HG03457 (cell line): ENCODE results near the gene CPZ.

Experiments used
- ATAC-seq: cut with Tn5 transposase; IDR thresholded peaks from one replicate; pipeline ENCODE4 v1.9.1; 2021; ENCODE audit warnings: moderate number of reproducible peaks; ENCODE audit not compliant: unreplicated experiment

The CPZ gene

DNA sequence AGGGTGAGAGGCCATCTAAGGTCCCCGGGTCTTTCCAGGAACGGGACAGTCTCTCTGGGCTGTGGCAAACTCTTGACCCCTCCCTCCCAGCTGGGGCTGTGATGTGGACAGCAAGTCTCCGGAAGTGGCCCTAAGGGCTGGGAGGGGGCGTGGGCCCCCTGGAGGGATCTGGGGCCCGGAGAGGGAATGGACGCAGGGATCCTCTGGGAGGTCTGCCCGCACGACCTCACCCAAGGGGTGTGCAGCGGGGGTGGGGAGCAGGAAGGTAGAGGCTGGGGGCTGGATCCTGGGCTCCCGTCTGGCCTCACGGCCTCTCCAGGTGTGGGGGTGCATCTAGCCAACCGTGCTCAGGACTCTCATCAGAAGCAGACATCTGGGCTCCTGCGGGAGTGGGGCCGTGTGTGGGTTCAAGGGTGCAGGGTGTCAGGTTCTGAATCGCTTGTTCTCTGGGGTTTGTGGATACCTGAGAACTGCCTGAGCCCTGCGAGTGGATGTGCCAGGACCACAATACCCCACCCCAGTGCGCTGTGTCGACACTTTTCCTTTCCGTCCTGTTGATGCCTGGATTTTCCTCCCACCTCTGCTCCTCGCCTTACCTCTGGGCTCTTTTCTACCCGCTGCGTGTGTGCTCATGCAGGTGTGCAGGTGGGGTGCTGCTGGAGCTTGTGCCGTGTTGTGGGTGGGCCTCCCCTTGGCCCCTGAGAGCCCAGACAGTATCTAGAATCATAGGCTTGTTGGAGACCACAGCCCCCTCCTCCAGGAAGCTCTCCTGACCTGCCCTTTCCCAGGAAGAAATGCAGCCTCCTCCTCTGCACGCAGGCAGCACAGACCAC, 915 bp downstream of the CPZ start:
- ATAC-seq = no peak

DNA sequence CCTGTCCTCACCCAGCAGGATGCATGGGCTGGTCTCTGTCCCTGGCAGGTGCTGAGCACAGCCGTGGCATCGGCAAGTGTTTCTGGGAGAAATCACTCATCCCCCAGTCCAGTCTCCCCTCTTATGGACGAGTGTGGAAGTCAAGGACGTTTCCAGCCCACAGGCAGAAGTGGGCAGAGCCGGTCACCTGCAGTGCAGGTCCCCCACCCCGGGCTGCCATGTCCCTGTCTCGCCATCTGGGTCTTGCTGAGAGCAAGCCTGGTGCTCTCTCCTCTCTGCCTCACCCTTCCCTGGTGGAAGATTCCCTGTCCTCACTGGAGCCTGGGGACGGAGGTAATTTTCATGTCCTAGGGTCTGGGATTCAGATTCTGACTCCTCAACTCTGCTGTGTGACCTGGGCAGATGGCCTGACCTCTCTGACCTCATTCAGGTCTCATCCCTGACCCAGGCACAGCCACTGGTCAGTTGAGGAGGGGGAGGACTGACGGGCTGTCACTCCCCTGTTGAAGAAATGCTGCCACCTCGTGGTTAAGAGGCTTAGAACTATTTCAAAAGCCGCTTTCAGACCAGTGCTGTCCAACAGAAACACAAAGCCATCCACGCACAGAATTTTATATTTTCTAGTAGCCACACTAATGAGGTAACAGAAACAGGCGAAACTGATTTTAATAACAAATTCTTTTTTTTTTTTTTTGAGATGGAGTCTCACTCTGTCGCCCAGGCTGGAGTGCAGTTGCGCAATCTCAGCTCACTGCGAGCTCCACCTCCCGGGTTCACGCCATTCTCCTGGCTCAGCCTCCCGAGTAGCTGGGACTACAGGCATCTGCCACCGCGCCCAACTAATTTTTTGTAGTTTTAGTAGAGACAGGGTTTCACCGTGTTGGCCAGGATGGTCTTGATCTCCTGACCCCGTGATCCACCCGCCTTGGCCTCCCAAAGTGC, 1.8 kb downstream of the CPZ start:
- ATAC-seq = no peak

DNA sequence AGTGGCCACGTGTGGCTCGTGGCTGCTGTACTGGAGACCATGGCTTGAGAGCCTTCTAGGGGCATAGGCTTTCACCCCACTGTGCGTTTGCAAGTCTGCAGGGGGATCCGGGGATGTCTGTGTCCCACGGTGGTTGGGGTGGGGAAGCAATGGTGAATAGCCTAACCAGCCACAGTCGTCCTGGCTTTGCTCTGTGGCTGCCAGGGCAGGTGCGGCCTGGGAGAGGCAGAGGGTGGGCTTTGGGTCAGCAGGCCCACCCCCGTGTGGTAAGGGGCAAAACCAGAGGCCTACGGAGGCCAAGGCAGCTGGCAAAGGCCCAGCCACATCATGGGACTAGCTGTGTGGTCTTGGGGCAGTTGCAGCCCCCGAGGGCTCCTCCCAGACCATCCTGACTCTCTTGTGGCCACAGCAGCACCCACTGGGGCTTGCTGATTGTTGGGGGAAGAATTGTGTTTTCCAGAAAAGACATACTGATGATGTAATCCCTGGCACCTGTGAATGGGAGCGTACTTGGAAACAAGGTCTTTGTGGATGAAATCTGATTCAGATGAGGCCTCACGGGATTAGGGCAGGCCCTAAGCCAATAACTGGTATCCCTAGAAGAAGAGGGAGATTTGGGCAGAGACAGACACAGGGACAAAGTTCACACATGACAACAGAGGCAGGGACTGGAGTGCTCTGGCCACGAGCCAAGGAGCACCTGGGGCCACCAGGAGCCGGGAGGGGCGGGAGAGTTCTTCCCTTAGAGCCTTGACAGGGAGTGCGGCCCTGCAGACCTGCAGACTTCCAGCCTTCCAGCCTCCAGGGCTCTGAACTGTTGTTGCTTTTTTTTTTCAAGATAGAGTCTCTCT, 2.9 kb downstream of the CPZ start:
- ATAC-seq = no peak

DNA sequence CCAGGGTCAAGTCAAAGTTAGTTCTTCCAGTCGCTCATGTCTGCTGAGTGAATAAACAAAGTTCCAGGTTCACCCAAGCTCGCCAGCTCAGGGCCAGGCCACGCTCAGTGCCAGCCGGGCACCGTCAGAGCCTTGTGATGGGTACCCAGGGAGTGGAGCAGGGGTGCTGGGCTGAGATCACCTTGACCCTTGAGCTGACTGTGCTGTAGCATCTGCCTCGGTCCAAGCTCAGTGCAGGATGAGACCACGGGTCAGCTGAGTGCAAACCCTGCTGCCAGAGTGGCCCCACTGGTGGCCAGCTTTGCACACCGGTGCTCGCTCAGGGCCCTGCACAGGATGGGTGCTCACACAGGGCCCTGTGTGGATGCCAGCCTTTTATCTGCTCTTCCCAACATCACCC, 4.3 kb downstream of the CPZ start:
- no peak for ATAC-seq

DNA sequence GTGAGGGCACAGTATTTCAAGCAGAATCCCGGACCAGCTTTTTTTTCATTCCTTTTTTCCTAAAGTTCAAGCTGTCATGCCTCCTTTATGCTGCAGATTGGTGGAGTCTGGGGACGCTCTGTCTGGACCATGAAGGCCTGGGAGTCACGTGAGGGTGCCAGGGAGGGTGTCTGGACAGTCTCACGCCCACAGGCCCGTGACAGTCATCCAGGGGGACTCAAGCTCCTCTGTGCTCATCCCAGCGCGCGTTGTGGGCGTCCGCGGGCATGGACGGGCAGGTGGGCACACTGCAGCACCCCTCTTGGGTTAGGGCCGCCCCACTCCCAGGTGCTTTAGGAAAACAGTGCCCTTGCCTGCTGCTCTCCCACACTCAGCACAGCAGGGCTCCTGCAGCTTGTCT, 4.8 kb downstream of the CPZ start:
- no peak for ATAC-seq

DNA sequence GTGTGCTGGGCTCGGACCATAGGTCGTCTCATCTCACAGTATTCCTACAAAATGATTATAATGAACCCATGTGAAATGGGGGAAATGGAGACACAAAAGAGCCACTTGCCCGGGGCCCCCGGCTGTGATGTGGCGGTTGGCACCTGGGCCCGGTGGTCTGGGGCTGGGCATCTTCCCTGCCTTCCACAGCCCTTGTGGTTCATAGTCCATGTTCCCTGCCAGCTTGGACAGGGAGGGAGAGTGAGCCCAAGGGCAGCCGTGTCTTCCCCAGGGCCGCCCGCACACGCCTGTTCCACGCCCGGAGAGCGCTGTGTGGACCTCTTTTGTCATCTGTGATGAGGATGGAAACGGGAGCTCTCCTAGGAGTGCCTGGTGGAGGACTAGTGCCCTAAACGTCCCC, 5.2 kb downstream of the CPZ start:
- no peak for ATAC-seq

DNA sequence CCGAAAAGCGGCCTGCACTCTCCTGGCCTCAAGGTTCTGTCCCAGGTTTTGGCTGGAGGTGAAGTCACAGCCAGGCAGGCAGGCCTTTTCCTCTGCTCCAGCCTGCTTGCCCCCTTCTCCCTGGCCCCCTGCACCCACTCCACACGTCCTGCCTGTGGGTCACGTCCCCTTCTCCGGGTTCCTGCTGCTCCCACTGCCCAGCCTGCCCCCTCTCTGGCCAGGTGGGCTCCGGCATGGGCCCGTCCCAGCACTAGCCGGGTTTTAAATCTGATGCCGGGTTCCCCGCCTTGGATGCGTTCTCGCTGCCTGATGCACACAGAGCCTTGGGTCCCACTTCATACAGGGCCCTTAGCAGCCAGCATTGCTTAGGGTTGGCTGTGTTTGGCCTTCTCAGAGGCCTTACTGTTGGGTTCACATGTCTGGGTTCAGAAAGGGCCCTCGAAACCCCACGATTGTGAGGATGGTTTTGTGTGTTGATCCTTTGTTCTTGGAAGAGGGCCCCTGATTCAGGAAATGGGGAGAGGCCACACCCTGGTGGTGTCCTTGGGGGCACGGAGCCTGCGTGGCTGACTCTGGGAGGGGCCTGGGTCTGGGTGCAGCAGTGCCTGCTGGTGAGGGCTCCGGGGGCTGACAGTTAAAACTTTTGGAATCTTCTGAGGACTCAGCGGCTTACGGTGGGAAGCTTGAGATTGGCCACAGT, 6.0 kb downstream of the CPZ start:
- ATAC-seq = no peak

DNA sequence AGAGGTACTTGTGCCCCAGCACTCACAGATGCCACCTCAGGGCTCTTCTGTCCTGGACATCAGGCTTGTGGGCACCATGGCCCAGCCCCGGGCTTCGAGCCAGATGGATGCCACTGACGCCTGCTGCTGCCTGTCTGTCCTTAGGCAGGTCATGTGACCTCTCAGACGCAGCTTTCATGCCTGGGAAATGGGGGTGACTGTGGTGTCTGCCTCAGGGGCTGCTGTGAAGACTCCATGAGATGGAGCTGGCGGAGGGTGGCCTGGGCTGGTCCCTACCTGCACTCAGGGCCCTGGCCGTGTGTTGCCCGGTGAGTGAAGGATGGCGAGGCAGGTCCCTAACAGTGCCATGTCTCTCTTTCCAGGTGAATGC, 6.5 kb downstream of the CPZ start:
- no peak for ATAC-seq

DNA sequence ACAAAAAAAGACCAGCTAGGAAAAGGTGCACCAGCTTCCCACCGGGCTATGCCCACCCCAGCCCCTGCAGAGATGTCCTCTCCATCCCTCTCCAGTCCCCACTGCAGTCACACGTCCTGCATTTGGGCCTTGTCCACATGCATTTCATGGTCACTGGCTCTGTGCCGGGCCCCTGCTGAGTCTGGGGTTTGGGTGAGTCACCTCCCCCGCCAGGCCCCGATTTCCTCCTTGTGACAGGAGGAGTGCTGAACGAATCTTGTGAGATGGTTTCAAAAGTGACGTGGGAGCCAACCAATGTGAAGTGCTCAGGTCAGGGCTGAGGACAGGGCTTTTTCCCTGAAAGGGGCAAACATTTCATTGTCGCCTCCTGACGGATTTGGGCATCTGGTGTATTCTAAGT, 7.1 kb downstream of the CPZ start:
- ATAC-seq = no peak

DNA sequence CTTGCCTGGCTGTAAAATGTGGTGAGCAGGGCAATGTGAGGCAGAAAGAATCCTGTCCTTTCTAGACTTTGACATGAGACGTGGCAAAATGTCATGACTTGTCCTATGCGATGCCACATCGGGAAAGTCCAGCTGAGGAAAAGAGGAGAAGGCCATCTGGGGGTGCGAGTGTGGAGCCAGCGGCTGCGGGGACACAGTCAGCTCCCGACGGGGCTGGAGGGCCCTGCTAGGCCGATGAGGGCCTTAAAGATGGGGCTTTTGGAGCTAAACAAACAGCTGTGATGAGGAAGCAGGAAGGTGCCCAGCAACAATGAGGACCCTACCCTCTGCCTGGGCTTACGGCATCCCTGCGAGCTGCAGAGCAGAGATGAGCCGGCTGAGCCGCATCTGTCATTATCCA, 7.7 kb downstream of the CPZ start:
- ATAC-seq = no peak

DNA sequence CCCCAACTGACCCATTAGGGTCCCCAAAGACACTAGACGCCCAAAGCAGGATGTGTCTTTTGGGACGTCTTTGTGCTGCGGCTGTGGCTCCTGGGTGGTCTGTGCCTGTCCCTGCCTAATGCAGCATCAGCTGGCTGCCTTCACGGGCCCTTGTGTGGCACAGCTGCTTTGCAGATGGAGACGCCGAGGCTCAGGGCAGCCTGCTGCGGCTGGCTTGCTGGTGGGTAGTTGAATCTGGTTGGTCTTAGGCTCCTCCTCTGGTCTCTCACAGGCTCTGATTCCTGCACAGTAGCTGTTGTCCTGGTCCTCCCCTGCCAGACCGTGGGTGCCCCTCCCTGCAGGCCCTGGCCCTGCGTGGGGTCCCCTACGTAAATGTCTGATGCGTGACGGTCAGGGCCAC, 8.1 kb downstream of the CPZ start:
- ATAC-seq = no peak

DNA sequence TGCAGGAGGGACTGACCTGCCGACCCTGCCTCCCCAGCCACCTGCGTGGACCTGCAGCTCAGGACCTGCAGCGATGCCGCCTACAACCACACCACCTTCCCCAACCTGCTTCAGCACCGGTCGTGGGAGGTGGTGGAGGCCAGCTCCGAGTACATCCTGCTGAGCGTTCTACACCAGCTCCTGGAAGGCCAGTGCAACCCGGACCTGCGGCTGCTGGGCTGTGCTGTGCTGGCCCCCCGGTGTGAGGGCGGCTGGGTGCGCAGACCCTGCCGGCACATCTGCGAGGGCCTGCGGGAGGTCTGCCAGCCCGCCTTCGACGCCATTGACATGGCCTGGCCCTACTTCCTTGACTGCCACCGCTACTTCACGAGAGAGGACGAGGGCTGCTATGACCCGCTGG, 8.5 kb downstream of the CPZ start:
- ATAC-seq = no peak

DNA sequence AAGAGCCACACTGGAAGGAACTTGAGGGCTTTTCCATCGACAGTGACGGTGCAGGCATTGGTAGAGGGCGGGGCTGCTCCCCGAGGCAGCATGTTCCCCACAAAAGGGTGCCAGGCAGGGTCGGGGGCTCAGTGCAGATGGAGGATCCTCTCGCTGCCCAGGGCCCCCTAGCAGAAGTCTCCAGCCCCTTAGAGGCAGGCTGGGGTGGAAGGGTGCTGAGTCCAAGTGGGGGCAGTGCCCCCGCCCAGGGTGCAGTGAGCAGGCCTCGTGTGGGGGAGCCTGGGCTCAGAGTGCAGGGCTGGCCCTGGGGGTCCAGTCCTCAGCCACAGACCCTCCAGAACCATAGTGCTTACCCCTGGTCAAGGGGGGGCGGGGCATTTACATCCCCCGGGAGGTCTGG, 9.0 kb downstream of the CPZ start:
- no peak for ATAC-seq

DNA sequence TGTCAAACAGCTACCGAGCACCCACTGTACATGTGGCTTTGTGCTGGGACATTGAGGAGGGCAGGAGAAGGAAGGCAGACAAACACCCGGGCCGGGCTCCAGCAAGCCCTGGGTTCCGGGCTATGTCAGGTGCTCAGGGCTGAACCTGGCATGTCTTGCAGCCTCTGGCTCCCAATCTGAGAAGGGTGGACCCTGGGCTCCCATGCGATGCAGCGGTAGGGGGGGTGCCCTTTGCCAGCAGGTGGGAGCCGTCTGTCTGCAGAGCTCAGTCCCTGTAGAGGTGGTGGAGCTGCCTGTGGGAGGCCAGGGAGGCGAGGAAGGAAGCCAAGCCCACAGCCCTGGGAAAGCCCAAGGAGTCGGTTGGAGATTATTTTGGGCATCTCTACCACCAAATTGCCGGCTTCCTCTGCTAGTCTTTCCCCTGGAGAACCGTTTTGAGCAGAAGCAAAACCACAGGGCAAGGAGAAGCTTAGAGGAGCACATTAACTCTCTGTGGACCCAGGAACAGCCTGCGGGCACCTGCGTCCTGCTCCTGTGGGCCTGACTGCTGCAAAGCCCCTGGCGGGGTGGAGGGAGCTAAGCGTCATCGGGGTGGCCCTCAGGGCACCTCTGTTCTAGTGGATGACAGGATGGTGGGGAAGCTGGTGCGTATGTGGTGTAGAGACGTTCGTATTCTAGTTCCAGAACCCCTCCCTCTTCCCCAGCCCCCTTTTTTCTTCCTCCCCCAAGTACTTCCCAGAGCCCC, 10.3 kb downstream of the CPZ start:
- no peak for ATAC-seq

DNA sequence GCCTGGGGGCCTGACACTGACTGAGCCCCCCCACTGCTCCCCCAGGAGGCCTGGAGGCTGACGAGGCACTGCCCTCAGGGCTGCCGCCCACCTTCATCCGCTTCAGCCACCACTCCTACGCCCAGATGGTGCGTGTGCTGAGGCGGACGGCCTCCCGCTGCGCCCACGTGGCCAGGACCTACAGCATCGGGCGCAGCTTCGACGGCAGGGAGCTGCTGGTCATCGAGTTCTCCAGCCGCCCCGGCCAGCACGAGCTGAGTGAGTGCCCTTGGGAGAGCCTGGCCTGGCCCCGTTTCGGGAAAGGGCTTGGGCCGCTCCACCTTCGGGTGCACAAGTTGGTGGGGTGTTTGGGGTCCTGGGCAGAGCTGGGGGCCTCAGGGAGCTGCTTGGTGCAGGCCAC, 11.4 kb downstream of the CPZ start:
- ATAC-seq = no peak

DNA sequence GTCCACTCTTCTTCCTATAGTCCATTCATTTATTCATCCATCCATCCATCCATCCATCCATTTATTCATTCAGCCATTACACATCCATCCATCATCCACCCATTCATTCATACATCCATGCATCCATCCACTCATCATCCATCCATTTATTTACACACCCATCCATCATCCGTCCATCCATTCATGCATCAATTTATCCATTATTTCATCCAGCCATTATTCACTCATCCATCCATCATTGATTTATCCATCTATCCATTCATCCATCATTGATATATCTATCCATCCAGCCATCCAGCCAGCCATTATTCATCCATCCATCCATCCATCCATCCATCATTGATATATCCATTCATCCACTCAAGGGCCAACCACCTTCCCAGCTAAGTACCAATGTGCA, 12.7 kb downstream of the CPZ start:
- no peak for ATAC-seq

DNA sequence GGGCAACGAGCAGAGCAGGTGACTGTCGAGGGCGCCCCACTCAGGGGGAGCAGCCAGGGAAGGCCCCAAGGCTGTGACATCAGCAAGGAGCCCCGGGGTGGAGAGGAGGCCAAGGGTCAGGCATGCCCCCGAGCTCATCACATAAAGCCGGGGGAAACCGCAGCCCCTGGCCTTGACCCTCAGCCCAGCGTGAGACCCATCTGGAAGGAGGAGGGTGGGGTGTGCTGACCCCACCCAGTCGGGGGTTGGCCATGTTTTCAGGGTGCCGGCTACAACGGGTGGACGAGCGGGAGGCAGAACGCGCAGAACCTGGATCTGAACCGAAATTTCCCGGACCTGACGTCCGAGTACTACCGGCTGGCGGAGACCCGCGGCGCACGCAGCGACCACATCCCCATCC, 13.9 kb downstream of the CPZ start:
- no peak for ATAC-seq

DNA sequence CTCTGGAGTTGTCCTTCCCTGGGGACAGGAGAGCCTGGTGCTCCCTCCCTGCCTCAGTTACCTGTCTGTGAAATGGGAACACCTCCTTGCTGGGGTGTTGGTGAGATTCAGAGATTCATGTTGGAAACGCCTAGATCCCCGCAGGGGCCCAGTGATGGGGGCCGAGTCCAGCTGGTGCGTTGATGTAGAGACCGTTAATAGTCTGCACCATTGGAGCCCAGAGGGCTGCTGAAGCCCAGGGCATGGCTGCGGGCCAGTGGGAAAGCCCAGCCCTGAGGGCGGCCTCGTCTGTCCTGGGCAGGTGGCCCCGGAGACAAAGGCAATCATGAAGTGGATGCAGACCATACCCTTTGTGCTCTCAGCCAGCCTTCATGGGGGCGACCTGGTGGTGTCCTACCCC, 14.4 kb downstream of the CPZ start:
- ATAC-seq = no peak

DNA sequence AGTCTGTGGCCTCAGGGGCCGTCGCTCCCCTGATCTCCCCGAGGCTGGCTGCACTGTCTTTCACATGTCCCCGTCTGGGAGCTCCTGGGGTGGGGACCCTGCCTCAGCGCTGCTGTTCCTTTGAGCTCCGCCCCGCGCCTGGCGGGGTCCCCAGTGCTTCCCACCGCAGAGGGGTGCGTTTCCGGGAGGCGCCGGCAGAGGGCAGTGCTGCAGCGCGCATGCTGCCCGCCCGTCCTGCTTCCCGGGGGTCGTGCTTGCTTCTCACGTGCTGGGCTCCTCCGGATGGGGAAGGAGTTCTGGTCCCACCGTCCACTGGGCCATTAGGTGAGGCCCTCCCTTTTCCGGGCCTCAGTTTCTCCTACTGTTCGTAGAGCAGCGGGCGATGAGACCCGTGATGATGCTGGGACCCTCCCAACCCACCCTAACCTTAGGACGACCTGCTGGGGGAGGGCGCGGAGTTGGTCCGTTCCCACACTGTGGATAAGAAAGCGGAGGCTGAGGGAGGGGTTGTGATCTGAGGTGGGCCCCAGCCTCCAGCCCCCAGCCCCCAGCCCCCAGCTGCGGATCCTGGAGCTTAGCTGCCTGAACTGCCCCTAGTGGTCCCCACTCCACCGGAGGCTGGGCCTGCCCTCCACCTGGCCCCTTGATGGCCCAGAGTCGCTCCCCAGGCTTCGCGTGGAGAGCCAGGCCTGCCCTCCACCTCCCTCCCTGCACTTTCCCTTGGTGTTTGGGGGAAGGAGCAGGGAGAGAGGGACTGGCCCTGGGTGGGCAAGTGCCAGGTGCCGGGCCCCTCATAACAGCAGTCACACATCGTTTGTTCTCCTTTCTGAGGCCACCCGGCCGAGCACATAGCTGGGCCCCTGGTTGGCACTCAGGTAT, 15.3 kb downstream of the CPZ start:
- no peak for ATAC-seq
